Stimulated activated CD4-positive, alpha-beta T cell treated with anti-CD3 and anti-CD28 coated beads, Interleukin-4, amount 100 ng/mL, for 24 hours (primary cell): Measurements from ENCODE around the gene GDPD2.

Experiments used
- DNase-seq: peaks from one replicate; pipeline ENCODE4 v3.0.0-alpha.2; 2020

The GDPD2 gene

GRCh38 chrX:70476934-70477733 lies 54.0 kb downstream of the GDPD2 start:
- no peak for DNase-seq

GRCh38 chrX:70477734-70478075 lies 54.6 kb downstream of the GDPD2 start:
- no peak for DNase-seq

- no peak for DNase-seq
Measured at GRCh38 chrX:70478526-70479245, 55.6 kb downstream of the GDPD2 start.

GRCh38 chrX:70479247-70479921 lies 56.3 kb downstream of the GDPD2 start:
- no peak for DNase-seq

- no peak for DNase-seq
Measured at GRCh38 chrX:70479922-70480659, 57.0 kb downstream of the GDPD2 start.

- no peak for DNase-seq
Measured at GRCh38 chrX:70480660-70481018, 57.5 kb downstream of the GDPD2 start.

- no peak for DNase-seq
Measured at GRCh38 chrX:70481471-70482270, 58.6 kb downstream of the GDPD2 start.

- no peak for DNase-seq
Measured at GRCh38 chrX:70482300-70482699, 59.2 kb downstream of the GDPD2 start.
